ENCODE measurements around the gene DAD1.

Gene DAD1

GRCh38 chr14:22519877-22520685 lies 68.9 kb downstream of the DAD1 start:
- no peak for TF ChIP-seq POU2F2 (IDR thresholded peaks at IDR 0.05; ENCODE audit: low read depth, low read length)
- no peak for DNase-seq (ENCODE audit: insufficient read length, low spot score)

GRCh38 chr14:22518073-22518472 lies 71.0 kb downstream of the DAD1 start:
- FAIRE-seq (no peak), DNase-seq (ENCODE audit: insufficient read length, low spot score) (no peak)
- TF ChIP-seq POU2F2 (IDR thresholded peaks at IDR 0.05; ENCODE audit: low read depth, low read length): no peak
- no peak for TF ChIP-seq POLR2AphosphoS5 (IDR thresholded peaks at IDR 0.05; ENCODE audit: low read depth, low read length)
- no peak for TF ChIP-seq PAX5 (IDR thresholded peaks at IDR 0.05; ENCODE audit: insufficient read depth, low read length, severe bottlenecking)
- no peak for TF ChIP-seq SPI1 (IDR thresholded peaks at IDR 0.05; ENCODE audit: low read depth, low read length)
- no peak for TF ChIP-seq POLR2A (IDR thresholded peaks at IDR 0.05; ENCODE audit: low read depth, low read length)
- no peak for TF ChIP-seq TAF1 (IDR thresholded peaks at IDR 0.05; ENCODE audit: low read depth, low read length)

More at GRCh38 chr14:22519877-22520685, 68.9 kb downstream of the DAD1 start:
- FAIRE-seq: peak; percentile 87

- no peak for TF ChIP-seq TAF1 (IDR thresholded peaks at IDR 0.05; ENCODE audit: low read depth, low read length)
- peak; percentile 85 for TF ChIP-seq SPI1 (IDR thresholded peaks at IDR 0.05; ENCODE audit: low read depth, low read length)
- TF ChIP-seq POU2F2 (IDR thresholded peaks at IDR 0.05; ENCODE audit: low read depth, low read length): no peak
- DNase-seq (ENCODE audit: insufficient read length, low spot score) (no peak), FAIRE-seq (no peak)
These were observed 71.8 kb downstream of the DAD1 start for GRCh38 chr14:22517117-22517720.

- FAIRE-seq (peak; percentile 52), DNase-seq (ENCODE audit: insufficient read length, low spot score) (no peak)
- no peak for TF ChIP-seq POLR2A (IDR thresholded peaks at IDR 0.05; ENCODE audit: low read depth, low read length)
- TF ChIP-seq POU2F2 (IDR thresholded peaks at IDR 0.05; ENCODE audit: low read depth, low read length): no peak
- no peak for TF ChIP-seq PAX5 (IDR thresholded peaks at IDR 0.05; ENCODE audit: insufficient read depth, low read length, severe bottlenecking)
- no peak for TF ChIP-seq TAF1 (IDR thresholded peaks at IDR 0.05; ENCODE audit: low read depth, low read length)
- TF ChIP-seq SPI1 (IDR thresholded peaks at IDR 0.05; ENCODE audit: low read depth, low read length): no peak
- no peak for TF ChIP-seq POLR2AphosphoS5 (IDR thresholded peaks at IDR 0.05; ENCODE audit: low read depth, low read length)
These were observed 73.1 kb downstream of the DAD1 start for GRCh38 chr14:22515929-22516328.

Measured in GM12891 (cell line).